H1 (cell line): ENCODE measurements around the gene PRCP. TPM values are rescaled to one million over a fixed set of nuclear protein-coding genes. Genes with fewer than 3 reads are reported as not detected.

Experiments used
- CTCF ChIA-PET: fragments of 300-600 bp; sonication (Branson Sonifier 250); formaldehyde crosslinking; loops from one replicate; lab custom pipeline; 2021; ENCODE audit not compliant: partially characterized antibody; lab: Charles Lee
- POLR2A ChIA-PET: fragments of 300-600 bp; sonication (Branson Sonifier 250); formaldehyde crosslinking; loops from one replicate; lab custom pipeline; 2021; ENCODE audit warnings: inconsistent platforms; ENCODE audit not compliant: partially characterized antibody; lab: Charles Lee
- DNase-seq, 2 experiments: peaks; one replicate each; pipeline versions ENCODE4 v3.0.0 to v3.0.0-alpha.2; 2010 to 2022; ENCODE audit warnings: low spot score in 2 of 2, low read depth in 1 of 2, mixed read lengths in 1 of 2
- FAIRE-seq: peaks from 2 replicates; lab custom pipeline; 2011; peaks lifted over from hg19 to GRCh38; lab: Jason Lieb, UNC
- H2AFZ ChIP-seq: 2 replicates; pipeline ENCODE4 v1.8.1; 2012; ENCODE audit warnings: low read length, inconsistent platforms
- H2AK5ac ChIP-seq: 2 replicates; pipeline ENCODE4 v1.6.1; 2013; ENCODE audit warnings: low read depth, low read length
- H2BK120ac ChIP-seq: replicated peaks from 2 replicates; pipeline ENCODE3; 2013; ENCODE audit warnings: low read depth, low read length, inconsistent platforms
- H2BK12ac ChIP-seq: 2 replicates; pipeline ENCODE4 v1.6.1; 2013; ENCODE audit warnings: low read depth, low read length
- H2BK15ac ChIP-seq: 2 replicates; pipeline ENCODE4 v1.6.1; 2013; ENCODE audit warnings: low read length
- H2BK20ac ChIP-seq: 2 replicates; pipeline ENCODE4 v1.6.1; 2013; ENCODE audit warnings: low read length
- H2BK5ac ChIP-seq: 2 replicates; pipeline ENCODE4 v1.6.1; 2013; ENCODE audit warnings: low read depth, low read length
- H3K14ac ChIP-seq: 2 replicates; pipeline ENCODE4 v1.6.1; 2013; ENCODE audit warnings: inconsistent platforms; ENCODE audit not compliant: insufficient read length
- H3K18ac ChIP-seq: 2 replicates; pipeline ENCODE4 v1.6.1; 2013; ENCODE audit warnings: low read length; ENCODE audit errors: extremely low read depth
- H3K23ac ChIP-seq: 2 replicates; pipeline ENCODE4 v1.6.1; 2013; ENCODE audit warnings: inconsistent platforms; ENCODE audit not compliant: insufficient read length
- H3K23me2 ChIP-seq: 2 replicates; pipeline ENCODE4 v1.6.1; 2013; ENCODE audit warnings: low read depth, low read length
- H3K27ac ChIP-seq: 2 replicates; pipeline ENCODE4 v1.6.1; 2011; ENCODE audit warnings: low read depth, low read length, inconsistent platforms
- H3K27me3 ChIP-seq, 4 experiments: replicated peaks in 1 of 4; 1 replicate in 1 of 4; 2 replicates in 3 of 4; pipeline versions ENCODE4 v1.6.1 to v1.8.1; 2011 to 2013; ENCODE audit warnings: low read length in 3 of 4, mild to moderate bottlenecking in 3 of 4, inconsistent platforms in 2 of 4, mixed read lengths in 2 of 4, moderate library complexity in 1 of 4; ENCODE audit not compliant: control insufficient read depth in 3 of 4, insufficient read depth in 3 of 4; ENCODE audit errors: extremely low read depth in 1 of 4
- H3K36me3 ChIP-seq, 4 experiments: 2 replicates each; pipeline versions ENCODE4 v1.6.1 to v1.8.1; 2011 to 2013; ENCODE audit warnings: mild to moderate bottlenecking in 4 of 4, low read length in 3 of 4, moderate library complexity in 2 of 4, control low read depth in 1 of 4, inconsistent platforms in 1 of 4; ENCODE audit not compliant: insufficient read depth in 4 of 4, control insufficient read depth in 2 of 4
- H3K4ac ChIP-seq: replicated peaks from 2 replicates; pipeline ENCODE3; 2013; ENCODE audit warnings: low read length, low read depth, mixed read lengths, inconsistent platforms; ENCODE audit not compliant: insufficient read length
- H3K4me1 ChIP-seq, 4 experiments: replicated peaks in 1 of 4; 1 replicate in 1 of 4; 2 replicates in 3 of 4; pipeline versions ENCODE4 v1.6.1 to v1.8.1; 2011 to 2013; ENCODE audit warnings: low read length in 3 of 4, inconsistent platforms in 2 of 4, mixed read lengths in 1 of 4; ENCODE audit not compliant: insufficient read depth in 4 of 4, control insufficient read depth in 3 of 4
- H3K4me2 ChIP-seq, 2 experiments: 2 replicates each; pipeline versions ENCODE4 v1.6.1 to v1.8.1; 2011 to 2013; ENCODE audit warnings: low read depth in 2 of 2, low read length in 2 of 2, control low read depth in 1 of 2, inconsistent platforms in 1 of 2, mild to moderate bottlenecking in 1 of 2; ENCODE audit not compliant: insufficient read depth in 1 of 2
- H3K4me3 ChIP-seq, 4 experiments: fragments of 200-600, 300-600 bp in 1 of 4; sonication (generic), shearing (Covaris generic), sonication (Bioruptor Twin) in 1 of 4; 2 replicates each; pipeline versions ENCODE4 v1.5.1 to v1.8.1; 2011 to 2016; ENCODE audit warnings: low read length in 4 of 4, low read depth in 3 of 4, control low read depth in 2 of 4, inconsistent platforms in 2 of 4, mild to moderate bottlenecking in 2 of 4, mixed read lengths in 1 of 4, moderate library complexity in 1 of 4; ENCODE audit not compliant: insufficient read depth in 2 of 4; ENCODE audit errors: extremely low read depth in 1 of 4
- H3K56ac ChIP-seq: replicated peaks from 2 replicates; pipeline ENCODE3; 2013; ENCODE audit warnings: low read depth, mild to moderate bottlenecking, mixed read lengths, low read length, inconsistent platforms; ENCODE audit not compliant: insufficient read length
- H3K79me1 ChIP-seq: 2 replicates; pipeline ENCODE4 v1.6.1; 2013; ENCODE audit warnings: low read depth, low read length, control low read depth
- H3K79me2 ChIP-seq, 2 experiments: 2 replicates each; pipeline versions ENCODE4 v1.6.1 to v1.8.1; 2012 to 2013; ENCODE audit warnings: low read length in 2 of 2, mild to moderate bottlenecking in 2 of 2, inconsistent platforms in 1 of 2; ENCODE audit not compliant: insufficient read depth in 2 of 2, control insufficient read depth in 1 of 2
- H3K9ac ChIP-seq, 4 experiments: replicated peaks in 1 of 4; 1 replicate in 1 of 4; 2 replicates in 3 of 4; pipeline versions ENCODE4 v1.6.1 to v1.8.1; 2011 to 2013; ENCODE audit warnings: low read depth in 3 of 4, low read length in 3 of 4, control low read depth in 2 of 4, mild to moderate bottlenecking in 2 of 4, moderate library complexity in 2 of 4, inconsistent platforms in 1 of 4; ENCODE audit errors: extremely low read depth in 1 of 4
- H3K9me3 ChIP-seq, 2 experiments: 2 replicates each; pipeline versions ENCODE4 v1.6.1 to v1.8.1; 2012 to 2013; ENCODE audit warnings: mild to moderate bottlenecking in 2 of 2, moderate library complexity in 2 of 2, control low read depth in 1 of 2, inconsistent platforms in 1 of 2, low read depth in 1 of 2, low read length in 1 of 2, mixed read lengths in 1 of 2; ENCODE audit not compliant: insufficient read depth in 2 of 2
- H4K20me1 ChIP-seq, 2 experiments: replicated peaks in 1 of 2; 2 replicates each; pipeline versions ENCODE3 to v1.8.1; 2011 to 2013; ENCODE audit warnings: inconsistent platforms in 2 of 2, low read length in 2 of 2, mild to moderate bottlenecking in 1 of 2; ENCODE audit not compliant: insufficient read depth in 2 of 2, control insufficient read depth in 1 of 2
- H4K5ac ChIP-seq: 2 replicates; pipeline ENCODE4 v1.6.1; 2013; ENCODE audit warnings: low read length, low read depth, mixed read lengths, inconsistent platforms; ENCODE audit not compliant: insufficient read length
- H4K8ac ChIP-seq: 2 replicates; pipeline ENCODE4 v1.8.0; 2013; ENCODE audit warnings: mild to moderate bottlenecking, moderate library complexity, low read length, inconsistent platforms; ENCODE audit not compliant: insufficient read depth; ENCODE audit errors: extremely low read depth
- H4K91ac ChIP-seq: replicated peaks from 2 replicates; pipeline ENCODE3; 2013; ENCODE audit warnings: low read length, mixed read lengths, inconsistent platforms; ENCODE audit not compliant: insufficient read length
- CTCF ChIP-seq, 3 experiments: IDR thresholded peaks; 1 replicate in 2 of 3; 2 replicates in 1 of 3; pipeline versions ENCODE4 v1.5.1 to v1.6.1; 2011; ENCODE audit warnings: low read length in 3 of 3, mild to moderate bottlenecking in 3 of 3, inconsistent platforms in 2 of 3, low read depth in 1 of 3, moderate library complexity in 1 of 3; ENCODE audit not compliant: insufficient read depth in 1 of 3; ENCODE audit errors: control extremely low read depth in 1 of 3
- EZH2 ChIP-seq: fragments of 200-600 bp; sonication (generic); IDR thresholded peaks from 2 replicates; pipeline ENCODE4 v1.7.1; 2012; ENCODE audit warnings: low read depth, mild to moderate bottlenecking, moderate library complexity, low read length, inconsistent platforms; ENCODE audit not compliant: severe bottlenecking
- FOSL1 ChIP-seq: IDR thresholded peaks from 2 replicates; pipeline ENCODE4 v1.6.1; 2011; ENCODE audit warnings: mild to moderate bottlenecking, low read depth, low read length, moderate library complexity; ENCODE audit not compliant: insufficient read depth
- RBBP5 ChIP-seq: IDR thresholded peaks from 2 replicates; pipeline ENCODE4 v1.7.1; 2012; ENCODE audit warnings: low read depth, mild to moderate bottlenecking, inconsistent platforms, low read length, moderate library complexity, borderline replicate concordance
- ZNF274 ChIP-seq: IDR thresholded peaks from 2 replicates; pipeline ENCODE4 v1.7.0; 2012; ENCODE audit warnings: low read length, borderline replicate concordance; ENCODE audit errors: extremely low read depth
- WGBS, 2 experiments: shearing (Covaris generic) in 1 of 2; methylation state at CpG; one replicate each; pipeline versions ENCODE4 v1.1.6 to v1.1.7; 2013 to 2015; ENCODE audit warnings: low lambda C conversion rate in 2 of 2, mixed read lengths in 2 of 2, inconsistent platforms in 1 of 2, low coverage in 1 of 2, missing lambda C conversion rate in 1 of 2; ENCODE audit not compliant: insufficient replicate concordance in 2 of 2, insufficient coverage in 1 of 2, insufficient read length in 1 of 2; ENCODE audit errors: extremely low coverage in 1 of 2, missing lambda C conversion rate in 1 of 2; 5-methylcytosine and 5-hydroxymethylcytosine counted together
- polyA plus RNA-seq, 7 experiments: library from polyadenylated mRNA; depleted of rRNA in 3 of 7; stranded (reverse) in 5 of 7; unstranded in 2 of 7; fragments of >200 nt in 5 of 7; fragments of 200-250 nt in 2 of 7; gene quantifications; 1 replicate in 5 of 7; 2 replicates in 1 of 7; 4 replicates in 1 of 7; pipeline versions ENCODE4 v1.2.1 to v1.2.3, GENCODE V29; 2011 to 2013; ENCODE audit warnings: missing spikeins in 2 of 7, mixed read lengths in 2 of 7
- total RNA-seq: library from RNA; stranded (reverse); fragmentation: NEBNext Ultra II Directional; extraction: Animal tissue kit (Norgen Biotek cat#: 25700); gene quantifications from 2 replicates; pipeline ENCODE4 v1.2.1, GENCODE V29; 2021

PRCP gene
- total and polyA plus RNA-seq, 2 of the 8 experiments (the other 6 are each of a cell fraction or from before 2014, with no cell fraction given): 63.8 to 84.4 TPM

- CTCF ChIA-PET: interaction anchor here (0.8 to 8.2 kb wide), 4 partner anchors 13 to 75 kb away, joined by 3 to 82 read pairs (median 4); no protein-coding TSS in a partner anchor
Observed at GRCh38 chr11:82898241-82898640, 2.0 kb downstream of the PRCP start.

More at GRCh38 chr11:82898241-82898640, 2.0 kb downstream of the PRCP start:
- H2BK120ac ChIP-seq: no peak overlapping the region
- no peak overlapping the region for H3K14ac ChIP-seq
- H3K23ac ChIP-seq: no peak overlapping the region
- H3K23me2 ChIP-seq: peaks cover 13% of the 10 kb centered on the region
- POLR2A ChIA-PET: no interaction called here
- H3K4me3 ChIP-seq: no peak overlapping the region
- no peak overlapping the region for H2BK15ac ChIP-seq
- no peaks in the 10 kb centered on the region for H3K9me3 ChIP-seq
- H2BK20ac ChIP-seq: no peak overlapping the region
- H2BK5ac ChIP-seq: no peak overlapping the region
- peaks cover 0 to 2% (median 0%) of the 10 kb centered on the region in 4 experiments; a peak in 2 of 8 replicates for H3K36me3 ChIP-seq
- FAIRE-seq (no peak), DNase-seq (no peak)
- no peaks in the 10 kb centered on the region for H4K20me1 ChIP-seq
- peaks cover 0 to 7% (median 5%) of the 10 kb centered on the region in 4 experiments; a peak in 5 of 7 replicates for H3K4me1 ChIP-seq
- peaks cover 12 to 41% of the 10 kb centered on the region in 2 experiments for H3K79me2 ChIP-seq
- no peak overlapping the region for H2AK5ac ChIP-seq
- H3K4ac ChIP-seq: no peak overlapping the region
- no peak overlapping the region for H4K91ac ChIP-seq
- no peak overlapping the region for H3K27ac ChIP-seq
- 86% methylated on average over 1 of the region's 1 CpG; no CpG with 5 or more reads in 1 of the 2 experiments for WGBS, 2 experiments
- no peak overlapping the region; a peak in 2 of 4 replicates for H3K4me2 ChIP-seq
- H3K18ac ChIP-seq: no peak overlapping the region
- H3K79me1 ChIP-seq: peaks cover 3% of the 10 kb centered on the region
- no peak overlapping the region for H4K5ac ChIP-seq
- no peak overlapping the region for H2AFZ ChIP-seq
- H3K9ac ChIP-seq: no peak overlapping the region
- no peak overlapping the region for H4K8ac ChIP-seq
- H3K27me3 ChIP-seq: no peaks in the 10 kb centered on the region
- TF ChIP-seq FOSL1: no peak
- no peak for TF ChIP-seq RBBP5
- TF ChIP-seq CTCF (IDR thresholded peaks at IDR 0.05; ENCODE audit: control extremely low read depth in 1 of 3, insufficient read depth in 1 of 3, low read depth in 1 of 3, low read length in 3 of 3): no peak
- no peak for TF ChIP-seq EZH2
- TF ChIP-seq ZNF274: no peak
- TF ChIP-seq, all 59 proteins: peak for 0
- Histone ChIP-seq H3K56ac (no peak overlapping the region), H2BK12ac (no peak overlapping the region)
